Measurements from ENCODE around the gene MCC.

Gene MCC

GRCh38 chr5:113172231-113172826 is 315.9 kb downstream of the MCC start:
- DNase-seq (ENCODE audit: low spot score) = no peak

GRCh38 chr5:113171520-113171919 is 316.7 kb downstream of the MCC start:
- DNase-seq (ENCODE audit: low spot score) = no peak

GRCh38 chr5:113170707-113171106 is 317.5 kb downstream of the MCC start:
- no peak for DNase-seq (ENCODE audit: low spot score)

- no peak for DNase-seq (ENCODE audit: low spot score)
Observed at GRCh38 chr5:113169720-113170119, 318.5 kb downstream of the MCC start.

- DNase-seq (ENCODE audit: low spot score) = no peak
Observed at GRCh38 chr5:113167985-113168384, 320.3 kb downstream of the MCC start.

- no peak for DNase-seq (ENCODE audit: low spot score)
Observed at GRCh38 chr5:113166852-113167366, 321.3 kb downstream of the MCC start.

- no peak for DNase-seq (ENCODE audit: low spot score)
Observed at GRCh38 chr5:113166261-113166660, 322.0 kb downstream of the MCC start.

GRCh38 chr5:113164021-113164420 is 324.2 kb downstream of the MCC start:
- no peak for DNase-seq (ENCODE audit: low spot score)

- DNase-seq (ENCODE audit: low spot score) = no peak
Observed at GRCh38 chr5:113163328-113163727, 324.9 kb downstream of the MCC start.

- no peak for DNase-seq (ENCODE audit: low spot score)
Observed at GRCh38 chr5:113162770-113163169, 325.5 kb downstream of the MCC start.

- DNase-seq (ENCODE audit: low spot score) = no peak
Observed at GRCh38 chr5:113162208-113162607, 326.0 kb downstream of the MCC start.

- no peak for DNase-seq (ENCODE audit: low spot score)
Observed at GRCh38 chr5:113161806-113162205, 326.4 kb downstream of the MCC start.

GRCh38 chr5:113157886-113158285 is 330.4 kb downstream of the MCC start:
- DNase-seq (ENCODE audit: low spot score) = no peak

- no peak for DNase-seq (ENCODE audit: low spot score)
Observed at GRCh38 chr5:113156271-113156877, 331.9 kb downstream of the MCC start.

GRCh38 chr5:113153512-113154097 is 334.6 kb downstream of the MCC start:
- no peak for DNase-seq (ENCODE audit: low spot score)

- DNase-seq (ENCODE audit: low spot score) = no peak
Observed at GRCh38 chr5:113152380-113152740, 335.9 kb downstream of the MCC start.

GRCh38 chr5:113151641-113152379 is 336.4 kb downstream of the MCC start:
- DNase-seq (ENCODE audit: low spot score) = no peak

GRCh38 chr5:113150821-113151220 is 337.4 kb downstream of the MCC start:
- no peak for DNase-seq (ENCODE audit: low spot score)

- DNase-seq (ENCODE audit: low spot score) = no peak
Observed at GRCh38 chr5:113150221-113150620, 338.0 kb downstream of the MCC start.

- DNase-seq (ENCODE audit: low spot score) = no peak
Observed at GRCh38 chr5:113147537-113147936, 340.7 kb downstream of the MCC start.

- DNase-seq (ENCODE audit: low spot score) = no peak
Observed at GRCh38 chr5:113147101-113147508, 341.1 kb downstream of the MCC start.

- DNase-seq (ENCODE audit: low spot score) = no peak
Observed at GRCh38 chr5:113145757-113146387, 342.4 kb downstream of the MCC start.

All from NAMALWA (cell line).